ENCODE measurements around the gene KCNH2. TPM values are rescaled to one million over a fixed set of nuclear protein-coding genes. Genes with fewer than 3 reads are reported as not detected.

The KCNH2 gene
- total RNA-seq, 4 donors from 2014 or later: 0.12 to 0.56 (median 0.47) TPM

- ATAC-seq (ENCODE audit: low FRiP score) (no peak), DNase-seq (ENCODE audit: low spot score) (no peak)
- TF ChIP-seq CTCF (IDR thresholded peaks at IDR 0.05): no peak
These were observed 49.6 kb downstream of the KCNH2 start for GRCh38 chr7:150928541-150928940.

GRCh38 chr7:150927956-150928344 lies 50.2 kb downstream of the KCNH2 start:
- ATAC-seq (ENCODE audit: low FRiP score): no peak
- TF ChIP-seq CTCF (IDR thresholded peaks at IDR 0.05): no peak
- DNase-seq (ENCODE audit: low spot score): no peak

GRCh38 chr7:150927157-150927955 lies 50.8 kb downstream of the KCNH2 start:
- ATAC-seq (ENCODE audit: low FRiP score) (no peak), DNase-seq (ENCODE audit: low spot score) (no peak)
- no peak for TF ChIP-seq CTCF (IDR thresholded peaks at IDR 0.05)

- ATAC-seq (ENCODE audit: low FRiP score) (no peak), DNase-seq (ENCODE audit: low spot score) (no peak)
- TF ChIP-seq CTCF (IDR thresholded peaks at IDR 0.05): no peak
These were observed 52.1 kb downstream of the KCNH2 start for GRCh38 chr7:150926066-150926465.

GRCh38 chr7:150924369-150924781 lies 53.7 kb downstream of the KCNH2 start:
- DNase-seq (ENCODE audit: low spot score) (no peak), ATAC-seq (ENCODE audit: low FRiP score) (no peak)
- no peak for TF ChIP-seq CTCF (IDR thresholded peaks at IDR 0.05)

GRCh38 chr7:150923802-150924201 lies 54.3 kb downstream of the KCNH2 start:
- ATAC-seq (ENCODE audit: low FRiP score) (no peak), DNase-seq (ENCODE audit: low spot score) (no peak)
- no peak for TF ChIP-seq CTCF (IDR thresholded peaks at IDR 0.05)

GRCh38 chr7:150923196-150923595 lies 54.9 kb downstream of the KCNH2 start:
- no peak for TF ChIP-seq CTCF (IDR thresholded peaks at IDR 0.05)
- no peak for ATAC-seq (ENCODE audit: low FRiP score)
- no peak for DNase-seq (ENCODE audit: low spot score)

Measured in omental fat pad (tissue), 4 donors.